Stomach smooth muscle (tissue), 2 donors: Measurements from ENCODE around the gene BCKDHA.

ENCODE experiments used
- H3K27ac ChIP-seq: one replicate; pipeline ENCODE4 v1.7.0; 2013; ENCODE audit warnings: mild to moderate bottlenecking, low read length, inconsistent platforms
- H3K27me3 ChIP-seq, 2 donors: one replicate each; pipeline ENCODE4 v1.7.0; 2013; ENCODE audit warnings: low read length in 2 of 2; ENCODE audit not compliant: insufficient read depth in 2 of 2, control insufficient read depth in 1 of 2
- H3K36me3 ChIP-seq, 2 donors: one replicate each; pipeline ENCODE4 v1.7.0; 2013; ENCODE audit warnings: low read length in 2 of 2; ENCODE audit not compliant: control insufficient read depth in 2 of 2, insufficient read depth in 2 of 2
- H3K4me1 ChIP-seq: one replicate; pipeline ENCODE4 v1.7.0; 2013; ENCODE audit warnings: low read length; ENCODE audit not compliant: control insufficient read depth, insufficient read depth
- H3K4me3 ChIP-seq, 2 donors: one replicate each; pipeline ENCODE4 v1.7.0; 2013; ENCODE audit warnings: low read length in 2 of 2
- H3K9ac ChIP-seq, 2 donors: one replicate each; pipeline ENCODE4 v1.7.0; 2013; ENCODE audit warnings: low read length in 2 of 2, mild to moderate bottlenecking in 1 of 2
- H3K9me3 ChIP-seq, 2 donors: one replicate each; pipeline ENCODE4 v1.7.0; 2013; ENCODE audit warnings: low read length in 2 of 2; ENCODE audit not compliant: control insufficient read depth in 2 of 2
- donor health status: healthy.
- donor health status: Pancreatic carcinoma.

BCKDHA gene

DNA sequence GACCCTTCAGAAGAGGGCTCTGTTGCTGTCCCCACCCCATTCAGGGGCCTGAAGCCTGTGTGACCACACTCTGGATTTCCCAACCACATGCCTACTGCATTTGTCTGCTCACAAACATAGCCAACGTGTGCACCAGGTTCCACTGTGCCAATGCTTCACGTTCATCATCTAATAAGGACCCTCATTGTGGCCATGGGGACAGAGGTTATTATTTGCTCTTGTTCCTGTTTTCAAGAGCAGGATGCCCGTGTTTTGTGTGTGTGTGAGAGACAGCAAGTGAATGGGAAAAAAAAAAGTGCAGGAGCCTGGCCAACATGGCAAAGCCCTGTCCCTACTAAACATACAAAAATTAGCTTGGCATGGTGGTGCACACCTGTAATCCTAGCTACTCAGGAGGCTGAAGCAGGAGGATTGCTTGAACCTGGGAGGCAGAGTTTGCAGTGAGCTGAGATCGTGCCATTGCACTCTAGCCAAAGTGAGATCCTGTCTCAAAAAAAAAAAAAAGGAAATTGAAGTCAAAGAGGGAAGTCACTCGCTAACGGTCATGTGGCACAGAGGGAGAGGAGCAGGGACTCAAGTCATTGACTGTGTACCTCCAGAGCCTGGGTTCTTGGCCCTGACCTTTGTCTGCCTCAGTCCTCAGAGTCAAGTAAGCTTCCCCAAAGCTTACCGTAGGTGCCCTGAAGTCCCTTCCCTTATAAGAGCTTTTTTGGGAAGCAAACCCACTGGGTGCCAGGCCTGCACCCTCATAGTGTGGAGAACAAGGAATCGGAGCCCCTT, 22.7 kb downstream of the BCKDHA start:
- H3K27ac ChIP-seq = no peak overlapping the region
- H3K9ac ChIP-seq = no peak overlapping the region
- H3K4me1 ChIP-seq = no peaks in the 10 kb centered on the region
- peaks cover 38 to 60% of the 10 kb centered on the region in 2 donors for H3K36me3 ChIP-seq
- no peak overlapping the region for H3K4me3 ChIP-seq
- H3K27me3 ChIP-seq = no peaks in the 10 kb centered on the region
- no peaks in the 10 kb centered on the region for H3K9me3 ChIP-seq

GRCh38 chr19:41421314-41421713, 23.7 kb downstream of the BCKDHA start:
- Histone ChIP-seq H3K36me3 (peaks cover 37 to 55% of the 10 kb centered on the region in 2 donors), H3K27ac (no peak overlapping the region)

DNA sequence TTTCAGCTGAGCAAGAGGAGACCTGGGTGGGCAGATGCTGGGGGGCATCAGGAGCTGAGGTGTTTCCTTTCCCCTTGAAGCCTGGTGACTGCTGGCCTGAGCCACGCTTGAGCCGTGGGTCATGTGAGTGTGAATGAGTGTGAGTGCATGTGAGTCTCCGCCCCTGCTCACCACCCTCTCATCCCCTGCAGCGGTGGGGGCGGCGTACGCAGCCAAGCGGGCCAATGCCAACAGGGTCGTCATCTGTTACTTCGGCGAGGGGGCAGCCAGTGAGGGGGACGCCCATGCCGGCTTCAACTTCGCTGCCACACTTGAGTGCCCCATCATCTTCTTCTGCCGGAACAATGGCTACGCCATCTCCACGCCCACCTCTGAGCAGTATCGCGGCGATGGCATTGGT, 24.4 kb downstream of the BCKDHA start:
- no peak overlapping the region for H3K27ac ChIP-seq

More at GRCh38 chr19:41421314-41421713, 23.7 kb downstream of the BCKDHA start:
- H3K4me1 ChIP-seq = peaks cover 5% of the 10 kb centered on the region
- no peaks in the 10 kb centered on the region for H3K27me3 ChIP-seq
- H3K9ac ChIP-seq = no peak overlapping the region
- H3K9me3 ChIP-seq = no peaks in the 10 kb centered on the region
- H3K4me3 ChIP-seq = no peak overlapping the region

GRCh38 chr19:41422456-41422855, 24.8 kb downstream of the BCKDHA start:
- H3K27ac ChIP-seq = no peak overlapping the region
- peaks cover 14% of the 10 kb centered on the region for H3K4me1 ChIP-seq

More for the DNA sequence above, 24.4 kb downstream of the BCKDHA start:
- no peaks in the 10 kb centered on the region for H3K9me3 ChIP-seq
- H3K9ac ChIP-seq = no peak overlapping the region
- peaks cover 32 to 51% of the 10 kb centered on the region in 2 donors for H3K36me3 ChIP-seq
- H3K4me3 ChIP-seq = no peak overlapping the region
- peaks cover 11% of the 10 kb centered on the region for H3K4me1 ChIP-seq
- H3K27me3 ChIP-seq = no peaks in the 10 kb centered on the region

DNA sequence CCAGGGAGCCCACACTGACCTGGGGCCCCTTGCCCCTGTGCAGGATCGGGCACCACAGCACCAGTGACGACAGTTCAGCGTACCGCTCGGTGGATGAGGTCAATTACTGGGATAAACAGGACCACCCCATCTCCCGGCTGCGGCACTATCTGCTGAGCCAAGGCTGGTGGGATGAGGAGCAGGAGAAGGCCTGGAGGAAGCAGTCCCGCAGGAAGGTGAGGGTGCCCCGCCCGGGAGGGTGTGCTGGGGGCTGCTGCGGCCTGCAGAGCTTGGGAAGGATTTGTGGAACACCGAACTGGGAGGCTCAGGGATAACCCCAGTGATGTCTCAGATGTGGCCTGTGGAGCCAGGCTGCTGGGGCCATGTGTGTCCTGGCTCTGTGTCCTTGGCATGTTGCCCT, 25.3 kb downstream of the BCKDHA start:
- Histone ChIP-seq H3K4me3 (no peak overlapping the region), H3K4me1 (peaks cover 19% of the 10 kb centered on the region), H3K27me3 (no peaks in the 10 kb centered on the region), H3K9me3 (no peaks in the 10 kb centered on the region), H3K27ac (no peak overlapping the region), H3K36me3 (peaks cover 28 to 47% of the 10 kb centered on the region in 2 donors), H3K9ac (no peak overlapping the region)

More at GRCh38 chr19:41422456-41422855, 24.8 kb downstream of the BCKDHA start:
- H3K4me3 ChIP-seq = no peak overlapping the region
- H3K27me3 ChIP-seq = no peaks in the 10 kb centered on the region
- H3K9me3 ChIP-seq = no peaks in the 10 kb centered on the region
- H3K9ac ChIP-seq = no peak overlapping the region
- H3K36me3 ChIP-seq = peaks cover 28 to 47% of the 10 kb centered on the region in 2 donors

GRCh38 chr19:41424335-41425173, 26.9 kb downstream of the BCKDHA start:
- Histone ChIP-seq H3K36me3 (peaks cover 23 to 36% of the 10 kb centered on the region in 2 donors), H3K4me3 (no peak overlapping the region), H3K4me1 (peaks cover 27% of the 10 kb centered on the region)

GRCh38 chr19:41425174-41426115, 27.8 kb downstream of the BCKDHA start:
- no peak overlapping the region for H3K9ac ChIP-seq
- H3K4me3 ChIP-seq = peak overlapping the region in 1 of 2 donors; percentile 1
- H3K4me1 ChIP-seq = peaks cover 27% of the 10 kb centered on the region
- no peak overlapping the region for H3K27ac ChIP-seq
- H3K9me3 ChIP-seq = no peaks in the 10 kb centered on the region
- H3K36me3 ChIP-seq = peaks cover 15 to 30% of the 10 kb centered on the region in 2 donors
- no peaks in the 10 kb centered on the region for H3K27me3 ChIP-seq

More at GRCh38 chr19:41424335-41425173, 26.9 kb downstream of the BCKDHA start:
- H3K9me3 ChIP-seq = no peaks in the 10 kb centered on the region
- H3K27me3 ChIP-seq = no peaks in the 10 kb centered on the region
- H3K9ac ChIP-seq = no peak overlapping the region
- no peak overlapping the region for H3K27ac ChIP-seq

GRCh38 chr19:41426116-41426841, 28.7 kb downstream of the BCKDHA start:
- Histone ChIP-seq H3K27me3 (no peaks in the 10 kb centered on the region), H3K4me1 (peaks cover 27% of the 10 kb centered on the region), H3K27ac (peak overlapping the region; percentile 66), H3K9me3 (no peaks in the 10 kb centered on the region), H3K9ac (peak overlapping the region; percentile 88), H3K4me3 (peak overlapping the region in 1 of 2 donors; percentile 81), H3K36me3 (peaks cover 16 to 23% of the 10 kb centered on the region in 2 donors)

GRCh38 chr19:41426952-41427646, 29.5 kb downstream of the BCKDHA start, which contains the start of gene B3GNT8:
TSS of gene B3GNT8 (minus strand) at chr19:41427374. CDS start at chr19:41426778, 596 bp downstream.
- no peaks in the 10 kb centered on the region for H3K9me3 ChIP-seq
- peak within 1 kb of the TSS; percentile 88 for H3K9ac ChIP-seq
- peak within 1 kb of the TSS; percentile 66 for H3K27ac ChIP-seq
- no peaks in the 10 kb centered on the region for H3K27me3 ChIP-seq
- H3K4me1 ChIP-seq = peaks cover 27% of the 10 kb centered on the region
- peak within 1 kb of the TSS; percentile 81 to 83 for H3K4me3 ChIP-seq
- peaks cover 22 to 25% of the 10 kb centered on the region in 2 donors for H3K36me3 ChIP-seq
